Effector memory CD8-positive, alpha-beta T cell (primary cell): ENCODE measurements around the gene SEC24C.

ENCODE experiments used
- ATAC-seq: fragments of 150-1000 bp; cut with Tn5 transposase; replicated peaks from 2 replicates; pipeline ENCODE4 v1.10.0; 2021; ENCODE audit warnings: mild to moderate bottlenecking, moderate library complexity
- DNase-seq, 3 experiments: peaks; one replicate each; pipeline ENCODE4 v3.0.0; 2021
- H3K27ac Mint-ChIP-seq, 2 donors: one replicate each; pipeline ENCODE4 v1.8.0; 2022; ENCODE audit warnings: mild to moderate bottlenecking in 2 of 2, mixed read lengths in 2 of 2, moderate library complexity in 2 of 2
- H3K27me3 Mint-ChIP-seq, 2 donors: one replicate each; pipeline ENCODE4 v1.8.0; 2022; ENCODE audit warnings: mixed read lengths in 2 of 2
- H3K36me3 Mint-ChIP-seq: one replicate; pipeline ENCODE4 v1.8.0; 2022; ENCODE audit warnings: mild to moderate bottlenecking, moderate library complexity, mixed read lengths; ENCODE audit not compliant: insufficient read depth
- H3K4me1 Mint-ChIP-seq, 2 donors: one replicate each; pipeline ENCODE4 v1.8.0; 2022; ENCODE audit warnings: low read depth in 2 of 2, mixed read lengths in 2 of 2
- H3K4me3 Mint-ChIP-seq, 2 donors: one replicate each; pipeline ENCODE4 v1.8.0; 2022; ENCODE audit warnings: mild to moderate bottlenecking in 2 of 2, mixed read lengths in 2 of 2, moderate library complexity in 2 of 2
- H3K9me3 Mint-ChIP-seq, 2 donors: one replicate each; pipeline ENCODE4 v1.8.0; 2022; ENCODE audit warnings: mixed read lengths in 2 of 2

Gene SEC24C

DNA sequence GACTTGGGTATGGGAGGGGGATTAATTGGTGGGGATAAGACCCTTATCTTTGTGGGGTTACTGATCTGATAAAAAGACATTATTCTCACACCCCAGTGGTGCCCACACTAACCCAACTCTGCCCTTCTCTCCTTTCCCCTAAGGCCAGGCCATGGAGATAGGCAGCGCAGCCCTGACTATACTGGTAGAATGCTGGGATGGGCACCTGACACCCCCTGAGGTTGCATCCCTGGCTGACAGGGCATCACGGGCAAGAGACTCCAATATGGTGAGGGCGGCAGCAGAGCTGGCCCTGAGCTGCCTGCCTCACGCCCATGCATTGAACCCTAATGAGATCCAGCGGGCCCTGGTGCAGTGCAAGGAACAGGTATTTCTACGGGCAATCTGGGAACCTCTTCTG lies 53.9 kb downstream of the SEC24C start:
- no peak for DNase-seq
- Mint-ChIP-seq H3K4me3 (no peak overlapping the region), H3K27me3 (no peaks in the 10 kb centered on the region), H3K9me3 (no peaks in the 10 kb centered on the region), H3K36me3 (peaks cover 83% of the 10 kb centered on the region), H3K27ac (peak overlapping the region; percentile 4 to 85), H3K4me1 (peaks cover 0 to 3% of the 10 kb centered on the region in 2 donors)
- ATAC-seq: no peak

DNA sequence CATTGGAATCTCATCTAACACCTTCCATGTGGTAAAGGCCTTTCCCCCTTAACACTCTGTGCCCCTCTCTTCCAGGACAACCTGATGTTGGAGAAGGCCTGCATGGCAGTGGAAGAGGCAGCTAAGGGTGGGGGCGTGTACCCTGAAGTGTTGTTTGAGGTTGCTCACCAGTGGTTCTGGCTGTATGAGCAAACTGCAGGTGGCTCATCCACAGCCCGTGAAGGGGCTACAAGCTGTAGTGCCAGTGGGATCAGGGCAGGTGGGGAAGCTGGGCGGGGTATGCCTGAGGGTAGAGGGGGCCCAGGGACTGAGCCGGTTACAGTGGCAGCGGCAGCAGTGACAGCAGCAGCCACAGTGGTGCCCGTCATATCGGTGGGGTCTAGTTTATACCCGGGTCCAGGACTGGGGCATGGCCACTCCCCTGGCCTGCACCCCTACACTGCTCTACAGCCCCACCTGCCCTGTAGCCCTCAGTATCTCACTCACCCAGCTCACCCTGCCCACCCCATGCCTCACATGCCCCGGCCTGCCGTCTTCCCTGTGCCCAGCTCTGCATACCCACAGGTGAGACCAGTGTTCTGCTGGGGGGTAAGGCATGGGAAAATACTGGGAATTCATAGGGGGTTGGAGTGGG lies 54.9 kb downstream of the SEC24C start:
- Mint-ChIP-seq H3K27ac (peak overlapping the region; percentile 58 to 85), H3K27me3 (no peaks in the 10 kb centered on the region), H3K4me3 (no peak overlapping the region), H3K9me3 (no peaks in the 10 kb centered on the region), H3K4me1 (peaks cover 4 to 8% of the 10 kb centered on the region in 2 donors), H3K36me3 (peaks cover 84% of the 10 kb centered on the region)
- DNase-seq (no peak), ATAC-seq (peak; percentile 35)

DNA sequence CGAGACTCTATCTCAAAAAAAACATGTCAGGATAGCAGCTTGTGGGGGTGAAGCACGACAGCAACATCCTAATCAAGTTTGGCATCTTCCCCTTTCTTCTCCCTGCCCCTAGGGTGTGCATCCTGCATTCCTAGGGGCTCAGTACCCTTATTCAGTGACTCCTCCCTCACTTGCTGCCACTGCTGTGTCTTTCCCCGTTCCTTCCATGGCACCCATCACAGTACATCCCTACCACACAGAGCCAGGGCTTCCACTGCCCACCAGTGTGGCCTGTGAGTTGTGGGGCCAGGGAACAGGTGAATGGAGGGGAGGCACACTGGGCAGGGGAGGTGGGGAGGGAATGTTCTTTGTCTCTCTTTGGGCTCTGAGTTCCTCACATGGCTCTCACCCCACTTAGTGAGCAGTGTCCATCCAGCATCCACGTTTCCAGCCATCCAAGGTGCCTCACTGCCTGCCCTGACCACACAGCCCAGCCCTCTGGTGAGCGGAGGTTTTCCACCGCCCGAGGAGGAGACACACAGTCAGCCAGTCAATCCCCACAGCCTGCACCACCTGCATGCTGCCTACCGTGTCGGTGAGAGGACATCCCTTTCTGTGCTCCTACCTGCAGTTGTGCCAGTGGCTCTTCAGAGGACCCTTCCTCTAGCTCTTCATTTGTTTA lies 55.9 kb downstream of the SEC24C start:
- peaks cover 82% of the 10 kb centered on the region for H3K36me3 Mint-ChIP-seq
- DNase-seq (no peak), ATAC-seq (peak; percentile 9)
- H3K9me3 Mint-ChIP-seq: no peaks in the 10 kb centered on the region
- no peak overlapping the region for H3K4me3 Mint-ChIP-seq
- peak overlapping the region; percentile 58 to 85 for H3K27ac Mint-ChIP-seq
- no peaks in the 10 kb centered on the region for H3K27me3 Mint-ChIP-seq
- peaks cover 4 to 10% of the 10 kb centered on the region in 2 donors for H3K4me1 Mint-ChIP-seq

DNA sequence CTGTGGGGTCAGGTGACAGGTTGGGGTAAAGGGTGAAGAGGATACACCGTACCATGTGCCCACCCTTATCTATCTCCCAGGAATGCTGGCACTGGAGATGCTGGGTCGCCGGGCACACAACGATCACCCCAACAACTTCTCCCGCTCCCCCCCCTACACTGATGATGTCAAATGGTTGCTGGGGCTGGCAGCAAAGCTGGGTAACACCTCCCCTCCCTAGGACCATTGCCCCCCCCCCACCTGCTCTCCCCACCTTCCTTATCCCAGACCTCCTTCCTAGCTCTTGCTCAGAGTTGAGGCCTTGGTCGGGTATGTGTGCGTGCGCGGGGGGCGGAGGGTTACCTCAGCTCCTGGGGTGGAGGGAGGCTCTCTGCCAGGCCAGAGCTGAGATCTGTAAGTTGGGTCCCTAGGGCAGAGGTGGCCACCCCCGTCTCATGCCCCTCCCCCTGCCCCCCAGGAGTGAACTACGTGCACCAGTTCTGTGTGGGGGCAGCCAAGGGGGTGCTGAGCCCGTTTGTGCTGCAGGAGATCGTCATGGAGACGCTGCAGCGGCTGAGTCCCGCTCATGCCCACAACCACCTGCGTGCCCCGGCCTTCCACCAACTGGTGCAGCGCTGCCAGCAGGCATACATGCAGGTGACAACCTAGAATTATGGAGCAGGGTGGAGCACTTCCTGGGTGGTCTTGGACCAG lies 56.5 kb downstream of the SEC24C start:
- no peaks in the 10 kb centered on the region for H3K27me3 Mint-ChIP-seq
- H3K4me1 Mint-ChIP-seq: peaks cover 4 to 13% of the 10 kb centered on the region in 2 donors
- DNase-seq: no peak
- H3K4me3 Mint-ChIP-seq: no peak overlapping the region
- peak overlapping the region in 1 of 2 donors; percentile 85 for H3K27ac Mint-ChIP-seq
- peaks cover 81% of the 10 kb centered on the region for H3K36me3 Mint-ChIP-seq
- ATAC-seq: peak; percentile 3
- H3K9me3 Mint-ChIP-seq: no peaks in the 10 kb centered on the region

DNA sequence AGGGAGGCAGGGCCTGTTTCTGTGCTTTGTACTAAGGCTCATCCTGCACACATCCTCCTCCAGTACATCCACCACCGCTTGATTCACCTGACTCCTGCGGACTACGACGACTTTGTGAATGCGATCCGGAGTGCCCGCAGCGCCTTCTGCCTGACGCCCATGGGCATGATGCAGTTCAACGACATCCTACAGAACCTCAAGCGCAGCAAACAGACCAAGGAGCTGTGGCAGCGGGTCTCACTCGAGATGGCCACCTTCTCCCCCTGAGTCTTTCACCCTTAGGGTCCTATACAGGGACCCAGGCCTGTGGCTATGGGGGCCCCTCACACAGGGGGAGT lies 57.0 kb downstream of the SEC24C start:
- H3K4me1 Mint-ChIP-seq: peaks cover 6 to 18% of the 10 kb centered on the region in 2 donors
- ATAC-seq (no peak), DNase-seq (no peak)
- H3K27me3 Mint-ChIP-seq: no peaks in the 10 kb centered on the region
- H3K9me3 Mint-ChIP-seq: no peaks in the 10 kb centered on the region
- peak overlapping the region in 1 of 2 donors; percentile 20 for H3K27ac Mint-ChIP-seq
- H3K36me3 Mint-ChIP-seq: peaks cover 81% of the 10 kb centered on the region
- no peak overlapping the region for H3K4me3 Mint-ChIP-seq

DNA sequence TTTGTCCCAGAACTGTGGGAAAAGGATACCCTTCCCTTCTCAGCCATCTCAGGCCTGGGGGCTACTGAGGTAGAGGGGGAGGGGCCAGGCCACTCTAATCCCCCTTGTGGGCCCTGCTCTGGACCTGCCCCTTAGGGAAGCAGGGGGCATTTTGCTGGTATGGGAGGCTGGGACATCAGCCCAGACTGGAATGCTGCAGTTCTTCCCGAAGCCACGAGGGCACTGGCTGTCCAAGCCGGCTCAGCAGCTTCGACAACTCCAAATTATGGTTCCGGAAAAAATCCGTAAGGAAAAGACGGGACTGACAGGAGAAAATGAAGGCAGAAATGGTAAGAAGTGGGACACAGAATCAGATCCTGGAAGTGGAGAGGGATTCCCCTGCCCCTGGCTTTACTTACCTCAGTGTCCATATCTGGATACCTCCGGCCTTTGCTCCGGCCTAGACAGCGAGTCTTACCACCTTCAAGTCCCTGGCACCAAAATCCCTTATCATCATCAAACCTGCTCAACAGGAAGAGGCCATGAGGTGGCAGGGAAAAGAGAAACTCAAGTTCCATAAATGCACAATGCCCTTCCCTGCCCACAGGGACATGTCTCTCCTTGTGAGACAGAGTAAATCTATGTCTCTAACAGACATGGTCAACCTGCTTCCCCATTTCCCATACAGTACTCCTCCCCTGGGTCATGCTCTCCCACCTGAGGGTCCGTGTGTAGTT lies 58.3 kb downstream of the SEC24C start:
- H3K4me1 Mint-ChIP-seq: peaks cover 16 to 26% of the 10 kb centered on the region in 2 donors
- DNase-seq (no peak), ATAC-seq (no peak)
- H3K27me3 Mint-ChIP-seq: no peaks in the 10 kb centered on the region
- peaks cover 87% of the 10 kb centered on the region for H3K36me3 Mint-ChIP-seq
- no peak overlapping the region for H3K4me3 Mint-ChIP-seq
- peak overlapping the region in 1 of 2 donors; percentile 76 for H3K27ac Mint-ChIP-seq
- no peaks in the 10 kb centered on the region for H3K9me3 Mint-ChIP-seq

DNA sequence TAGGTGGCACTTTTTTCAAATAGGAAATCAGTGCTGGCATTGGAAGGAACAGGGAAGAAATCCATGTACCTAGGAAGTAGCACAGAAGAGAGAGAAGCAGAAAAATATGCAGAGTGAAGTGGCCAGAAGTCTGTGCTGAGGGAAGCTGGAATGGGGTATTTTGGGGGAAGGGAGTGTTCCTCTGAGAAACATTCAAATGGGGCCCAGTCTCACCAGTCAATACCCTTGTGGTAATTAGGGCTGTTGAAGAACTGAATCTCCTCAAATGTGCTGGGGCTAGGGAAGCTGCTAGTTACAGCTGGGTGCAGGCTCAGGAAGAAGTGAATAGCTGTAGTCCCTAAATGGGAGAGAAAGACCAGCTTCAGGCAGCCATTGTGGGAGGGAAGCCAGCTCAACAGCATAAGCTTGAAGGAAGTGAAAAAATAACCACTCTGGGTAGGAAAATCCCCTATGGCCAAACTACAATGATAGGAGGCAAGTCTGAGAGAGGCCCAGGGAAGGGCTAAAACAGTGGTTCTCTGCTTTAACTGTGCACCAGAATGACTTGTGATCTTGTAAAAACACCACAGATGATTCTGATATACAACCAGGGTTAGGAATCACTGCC lies 59.6 kb downstream of the SEC24C start:
- H3K27me3 Mint-ChIP-seq: no peaks in the 10 kb centered on the region
- H3K27ac Mint-ChIP-seq: peak overlapping the region; percentile 56 to 76
- no peaks in the 10 kb centered on the region for H3K9me3 Mint-ChIP-seq
- ATAC-seq (no peak), DNase-seq (no peak)
- peaks cover 24 to 31% of the 10 kb centered on the region in 2 donors for H3K4me1 Mint-ChIP-seq
- no peak overlapping the region for H3K4me3 Mint-ChIP-seq
- H3K36me3 Mint-ChIP-seq: peaks cover 87% of the 10 kb centered on the region

DNA sequence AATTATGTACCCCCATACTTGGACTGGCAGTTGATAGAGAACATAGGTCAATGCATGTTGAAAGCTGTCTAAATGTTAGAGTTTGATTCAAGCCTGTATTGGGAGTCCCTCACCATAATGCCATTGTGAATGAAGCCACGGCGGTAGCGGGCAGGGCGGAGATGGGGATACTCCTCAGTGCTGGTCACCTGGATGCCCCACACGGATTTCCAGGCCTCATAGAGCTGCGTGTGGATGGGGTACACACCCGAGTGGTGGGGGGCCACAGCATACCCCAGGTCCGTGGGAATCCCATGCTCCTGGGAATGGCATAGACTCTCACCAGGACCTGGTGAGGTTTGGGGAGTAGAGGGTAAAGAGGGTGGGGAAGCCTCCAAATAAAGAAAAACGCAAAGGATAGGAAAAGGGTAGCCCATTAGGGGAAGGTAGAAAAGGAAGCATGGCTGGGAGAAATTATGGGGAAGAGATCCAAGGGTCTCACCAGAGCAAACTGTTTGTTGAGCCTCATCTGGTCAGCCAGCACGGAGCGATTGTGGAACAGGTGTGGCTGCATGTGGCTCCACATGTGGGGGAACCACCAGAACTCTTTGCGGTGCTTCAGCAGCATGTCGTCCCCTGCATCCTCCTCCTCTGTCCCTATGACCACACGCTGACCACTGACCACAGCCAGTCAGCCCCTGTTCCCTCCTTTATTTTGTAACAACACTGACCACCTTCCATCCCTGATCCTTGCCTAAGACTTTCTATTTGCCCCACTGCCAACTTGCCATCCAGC lies 62.2 kb downstream of the SEC24C start:
- Mint-ChIP-seq H3K27ac (peak overlapping the region; percentile 33 to 88), H3K36me3 (peaks cover 79% of the 10 kb centered on the region), H3K27me3 (no peaks in the 10 kb centered on the region), H3K9me3 (no peaks in the 10 kb centered on the region), H3K4me3 (peak overlapping the region in 1 of 2 donors; percentile 7), H3K4me1 (peaks cover 33 to 48% of the 10 kb centered on the region in 2 donors)
- DNase-seq (no peak), ATAC-seq (no peak)

DNA sequence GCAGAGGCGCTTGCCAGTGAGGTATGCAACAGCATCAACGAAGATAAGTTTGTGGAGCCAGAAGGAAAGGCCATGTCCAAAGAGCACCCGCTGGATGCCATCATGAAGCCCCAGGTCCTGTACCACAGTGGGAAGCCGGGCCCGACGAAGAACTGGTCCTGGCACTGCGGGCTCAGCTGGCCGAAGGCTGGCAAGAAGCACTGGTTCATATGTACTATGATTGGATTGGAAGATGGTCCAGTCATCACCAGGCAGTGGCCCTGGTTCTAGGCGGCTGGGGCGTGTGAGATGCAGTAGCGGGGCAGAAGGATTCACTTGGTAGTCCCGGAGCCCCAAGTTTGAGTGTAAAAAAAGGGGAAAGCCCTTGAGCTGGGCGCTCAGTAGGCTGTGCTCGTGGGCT lies 63.3 kb downstream of the SEC24C start:
- H3K27ac Mint-ChIP-seq: peak overlapping the region in 1 of 2 donors; percentile 88
- no peak for DNase-seq
- H3K36me3 Mint-ChIP-seq: peaks cover 80% of the 10 kb centered on the region
- no peaks in the 10 kb centered on the region for H3K9me3 Mint-ChIP-seq
- peaks cover 33 to 48% of the 10 kb centered on the region in 2 donors for H3K4me1 Mint-ChIP-seq
- ATAC-seq: no peak
- no peak overlapping the region for H3K4me3 Mint-ChIP-seq
- H3K27me3 Mint-ChIP-seq: no peaks in the 10 kb centered on the region

DNA sequence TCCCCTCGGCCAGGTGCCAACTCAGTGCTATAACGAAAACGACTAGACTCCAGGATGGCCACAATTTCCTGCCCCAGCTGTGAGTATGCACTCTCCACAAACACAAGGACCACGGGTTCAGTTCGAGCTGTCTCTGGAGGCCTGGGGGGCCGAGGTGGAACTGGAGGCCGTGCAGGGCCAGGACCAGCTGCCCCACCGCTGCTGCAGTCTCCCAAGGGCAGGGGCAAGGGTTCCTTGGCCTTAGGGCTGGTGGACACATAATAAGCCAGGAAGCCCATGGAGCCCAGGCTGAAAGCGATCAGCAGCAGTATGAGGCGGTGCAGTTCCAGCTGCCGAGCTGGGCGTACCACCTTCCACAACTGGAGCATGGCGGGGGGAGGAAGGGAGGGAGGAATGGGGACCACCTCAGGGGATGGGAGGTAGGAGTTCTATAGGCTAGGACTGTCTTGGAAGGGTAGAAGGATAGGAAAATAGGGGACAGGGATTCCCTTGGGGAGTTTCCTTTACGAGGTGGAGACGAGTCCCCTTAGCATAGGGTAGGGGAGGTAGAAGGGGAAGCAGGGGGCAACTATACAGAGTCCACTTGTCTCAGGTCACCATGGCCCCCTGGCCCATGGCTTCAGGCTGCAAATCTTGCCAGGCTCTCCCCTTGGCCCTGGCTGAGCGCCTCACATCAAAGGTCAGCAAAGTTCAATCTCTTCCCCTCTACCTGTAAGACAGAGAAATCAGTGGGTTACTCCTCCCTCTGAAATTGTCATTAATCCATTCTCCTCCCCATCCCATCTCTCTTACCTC lies 64.0 kb downstream of the SEC24C start:
- H3K4me1 Mint-ChIP-seq: peaks cover 33 to 48% of the 10 kb centered on the region in 2 donors
- ATAC-seq: no peak
- H3K36me3 Mint-ChIP-seq: peaks cover 75% of the 10 kb centered on the region
- DNase-seq: no peak
- H3K9me3 Mint-ChIP-seq: no peaks in the 10 kb centered on the region
- no peaks in the 10 kb centered on the region for H3K27me3 Mint-ChIP-seq
- no peak overlapping the region for H3K4me3 Mint-ChIP-seq
- H3K27ac Mint-ChIP-seq: no peak overlapping the region

DNA sequence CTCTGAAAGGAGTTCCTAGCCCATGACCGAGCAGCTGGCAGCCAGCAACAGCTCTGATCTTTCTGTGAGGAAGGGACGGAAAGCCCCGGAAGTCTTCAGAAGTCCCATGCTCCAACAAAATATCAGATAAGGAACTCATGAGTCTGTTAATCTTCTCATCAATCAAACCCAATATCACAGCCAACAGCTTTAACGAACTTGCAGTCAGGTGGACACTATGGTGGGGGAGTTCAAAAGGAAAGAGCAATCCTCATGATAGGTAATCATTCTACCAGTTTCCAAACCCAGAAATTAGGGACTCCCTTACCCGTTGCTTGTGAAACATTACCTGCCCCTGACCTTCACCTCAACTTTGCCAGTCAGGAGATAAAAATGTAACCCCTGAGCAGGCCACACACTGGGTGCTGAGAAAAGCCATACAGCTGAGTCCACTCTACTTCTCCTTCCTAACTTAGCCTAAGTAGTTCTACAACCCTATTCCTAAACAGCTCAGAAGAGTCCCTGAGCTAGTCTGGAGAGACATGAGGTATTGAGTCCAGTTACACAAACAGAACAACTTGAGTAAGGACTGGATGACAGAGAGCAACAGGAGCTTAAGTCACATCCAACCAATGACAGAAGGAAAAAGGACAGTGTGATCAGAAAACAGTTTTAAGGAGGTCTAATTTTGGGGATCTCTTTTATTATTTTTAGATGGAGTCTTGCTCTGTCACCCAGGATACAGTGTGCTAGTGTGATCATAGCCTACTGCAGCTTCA lies 65.1 kb downstream of the SEC24C start:
- Mint-ChIP-seq H3K27me3 (no peaks in the 10 kb centered on the region), H3K36me3 (peaks cover 67% of the 10 kb centered on the region), H3K27ac (no peak overlapping the region), H3K9me3 (no peaks in the 10 kb centered on the region), H3K4me1 (peaks cover 31 to 38% of the 10 kb centered on the region in 2 donors), H3K4me3 (peak overlapping the region; percentile 19 to 88)
- DNase-seq (no peak), ATAC-seq (no peak)
